ENCODE measurements around the gene MRTFA. TPM values are rescaled to one million over a fixed set of nuclear protein-coding genes. Genes with fewer than 3 reads are reported as not detected.
A peak's percentile ranks its signal among the peaks of the same experiment; 100 is the strongest.

Gene MRTFA
- total RNA-seq, 2 experiments from 2014 or later: 47.7 to 66.9 TPM

DNA sequence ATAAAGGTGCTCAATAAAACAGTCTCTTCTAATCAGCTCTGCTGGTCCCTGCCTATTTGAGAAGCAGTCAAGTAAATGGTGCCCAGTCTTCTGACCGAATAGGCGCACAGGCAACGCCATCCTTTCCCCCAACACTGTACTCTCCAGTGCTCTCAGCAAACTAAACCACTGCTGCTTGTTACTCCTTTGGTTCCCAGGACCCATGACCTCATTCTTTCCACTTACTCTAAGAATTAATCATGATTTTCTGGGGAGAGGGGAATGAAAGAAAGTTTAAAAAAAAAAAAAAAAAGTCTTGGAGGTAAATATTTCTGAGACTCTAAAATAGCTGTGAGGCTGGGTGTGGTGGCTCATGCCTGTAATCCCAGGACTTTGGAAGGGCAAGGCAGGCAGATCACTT lies 202.4 kb downstream of the MRTFA start:
- no peak for DNase-seq (ENCODE audit: low spot score)
- Histone ChIP-seq H3K36me3 (ENCODE audit: insufficient read depth, low read length) (peaks cover 67% of the 10 kb centered on the region), H3K9me2 (ENCODE audit: insufficient read depth, low read length) (no peaks in the 10 kb centered on the region), H3K4me3 (ENCODE audit: low read depth, low read length, poor library complexity, severe bottlenecking) (peak overlapping the region; percentile 22), H4K20me1 (ENCODE audit: insufficient read depth, low read length) (no peaks in the 10 kb centered on the region), H3K79me2 (ENCODE audit: insufficient read depth, low read depth, low read length) (peaks cover 41% of the 10 kb centered on the region), H2AFZ (ENCODE audit: low read length) (no peak overlapping the region), H3K27ac (ENCODE audit: low read depth, low read length, poor library complexity, severe bottlenecking) (peak overlapping the region; percentile 99), H3K4me1 (ENCODE audit: insufficient read depth, low read length, poor library complexity, severe bottlenecking) (peaks cover 77% of the 10 kb centered on the region), H3K9me3 (ENCODE audit: low read length) (peaks cover 5% of the 10 kb centered on the region; the same call in 1 of the 2 replicates), H3K4me2 (ENCODE audit: low read length) (peak overlapping the region; percentile 57)
- CTCF ChIA-PET (ENCODE audit: unreplicated experiment): interaction anchor here (1.0 to 1.2 kb wide), 2 partner anchors 10 to 16 kb away, joined by 3 read pairs; no protein-coding TSS in a partner anchor
- TSS peak; percentile 61 for BruUV-seq (replicated peaks)
- TF ChIP-seq, protein P1, sequence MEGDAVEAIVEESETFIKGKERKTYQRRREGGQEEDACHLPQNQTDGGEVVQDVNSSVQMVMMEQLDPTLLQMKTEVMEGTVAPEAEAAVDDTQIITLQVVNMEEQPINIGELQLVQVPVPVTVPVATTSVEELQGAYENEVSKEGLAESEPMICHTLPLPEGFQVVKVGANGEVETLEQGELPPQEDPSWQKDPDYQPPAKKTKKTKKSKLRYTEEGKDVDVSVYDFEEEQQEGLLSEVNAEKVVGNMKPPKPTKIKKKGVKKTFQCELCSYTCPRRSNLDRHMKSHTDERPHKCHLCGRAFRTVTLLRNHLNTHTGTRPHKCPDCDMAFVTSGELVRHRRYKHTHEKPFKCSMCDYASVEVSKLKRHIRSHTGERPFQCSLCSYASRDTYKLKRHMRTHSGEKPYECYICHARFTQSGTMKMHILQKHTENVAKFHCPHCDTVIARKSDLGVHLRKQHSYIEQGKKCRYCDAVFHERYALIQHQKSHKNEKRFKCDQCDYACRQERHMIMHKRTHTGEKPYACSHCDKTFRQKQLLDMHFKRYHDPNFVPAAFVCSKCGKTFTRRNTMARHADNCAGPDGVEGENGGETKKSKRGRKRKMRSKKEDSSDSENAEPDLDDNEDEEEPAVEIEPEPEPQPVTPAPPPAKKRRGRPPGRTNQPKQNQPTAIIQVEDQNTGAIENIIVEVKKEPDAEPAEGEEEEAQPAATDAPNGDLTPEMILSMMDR (conservative IDR thresholded peaks at IDR 0.05; ENCODE audit: low read length): no peak
- no peak for TF ChIP-seq EZH2phosphoT487 (IDR thresholded peaks at IDR 0.05; ENCODE audit: borderline replicate concordance, low read depth, low read length)
- POLR2A ChIA-PET: interaction anchor here (0.6 to 2.8 kb wide), 5 partner anchors 18 to 85 kb away, joined by 3 to 13 read pairs (median 5); no protein-coding TSS in a partner anchor
- intact Hi-C loops (cut with micrococcal nuclease; ENCODE audit: unreplicated experiment): no loop called here

DNA sequence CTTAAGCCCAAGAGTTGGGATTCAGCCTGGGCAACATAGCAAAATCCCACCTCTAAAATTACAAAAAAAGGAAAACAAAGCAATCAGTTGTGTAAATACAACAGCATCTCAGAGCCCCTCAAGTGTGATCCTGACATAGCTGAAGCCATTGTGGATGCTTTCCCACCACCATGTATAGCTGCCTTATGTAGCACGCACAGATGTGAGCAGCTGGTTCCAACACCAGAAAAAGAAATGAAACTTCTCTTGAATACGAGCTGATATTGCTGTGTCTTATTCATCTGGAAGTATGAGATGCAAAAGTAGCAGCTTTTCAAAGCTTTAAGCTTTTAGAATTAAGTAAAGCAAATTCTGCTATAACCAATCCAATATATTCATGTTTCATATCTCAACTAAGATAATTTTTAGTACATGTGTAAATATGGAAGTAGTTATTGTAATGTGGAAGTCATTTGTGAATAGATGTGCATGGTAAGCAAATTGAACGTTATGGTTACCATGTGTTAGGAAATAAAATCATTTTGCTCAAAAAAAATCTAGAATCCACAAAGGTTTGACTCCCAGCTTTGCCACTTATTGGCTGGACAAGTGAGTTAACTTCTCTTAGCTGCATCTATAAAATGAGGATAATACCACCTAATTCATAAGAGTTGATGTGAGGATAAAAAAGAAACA lies 203.0 kb downstream of the MRTFA start:
- H3K9me3 ChIP-seq (ENCODE audit: low read length): peaks cover 5% of the 10 kb centered on the region; the same call in 1 of the 2 replicates
- TF ChIP-seq EZH2phosphoT487 (IDR thresholded peaks at IDR 0.05; ENCODE audit: borderline replicate concordance, low read depth, low read length): no peak
- TF ChIP-seq, protein P1 (conservative IDR thresholded peaks at IDR 0.05; ENCODE audit: low read length): no peak
- H3K79me2 ChIP-seq (ENCODE audit: insufficient read depth, low read depth, low read length): peaks cover 35% of the 10 kb centered on the region
- no peaks in the 10 kb centered on the region for H4K20me1 ChIP-seq (ENCODE audit: insufficient read depth, low read length)
- intact Hi-C loops (cut with micrococcal nuclease; ENCODE audit: unreplicated experiment): no loop called here
- H2AFZ ChIP-seq (ENCODE audit: low read length): no peak overlapping the region
- peaks cover 71% of the 10 kb centered on the region for H3K4me1 ChIP-seq (ENCODE audit: insufficient read depth, low read length, poor library complexity, severe bottlenecking)
- CTCF ChIA-PET (ENCODE audit: unreplicated experiment): interaction anchor here (0.9 to 1.2 kb wide), 4 partner anchors 9 to 28 kb away, joined by 3 read pairs; no protein-coding TSS in a partner anchor
- H3K4me2 ChIP-seq (ENCODE audit: low read length): peak overlapping the region; percentile 57
- POLR2A ChIA-PET: interaction anchor here (0.7 to 2.8 kb wide), 6 partner anchors 15 to 85 kb away, joined by 3 to 13 read pairs (median 5); no protein-coding TSS in a partner anchor
- DNase-seq (ENCODE audit: low spot score): peak; percentile 46
- H3K27ac ChIP-seq (ENCODE audit: low read depth, low read length, poor library complexity, severe bottlenecking): peak overlapping the region; percentile 99
- BruUV-seq (replicated peaks): no TSS peak
- no peaks in the 10 kb centered on the region for H3K9me2 ChIP-seq (ENCODE audit: insufficient read depth, low read length)
- H3K4me3 ChIP-seq (ENCODE audit: low read depth, low read length, poor library complexity, severe bottlenecking): peak overlapping the region; percentile 22
- peaks cover 68% of the 10 kb centered on the region for H3K36me3 ChIP-seq (ENCODE audit: insufficient read depth, low read length)

- Histone ChIP-seq H2AFZ (ENCODE audit: low read length) (no peak overlapping the region), H3K9me2 (ENCODE audit: insufficient read depth, low read length) (no peaks in the 10 kb centered on the region), H3K4me2 (ENCODE audit: low read length) (peak overlapping the region; percentile 57), H3K36me3 (ENCODE audit: insufficient read depth, low read length) (peaks cover 77% of the 10 kb centered on the region), H3K4me1 (ENCODE audit: insufficient read depth, low read length, poor library complexity, severe bottlenecking) (peaks cover 62% of the 10 kb centered on the region), H3K27ac (ENCODE audit: low read depth, low read length, poor library complexity, severe bottlenecking) (peak overlapping the region; percentile 99), H3K79me2 (ENCODE audit: insufficient read depth, low read depth, low read length) (peaks cover 27% of the 10 kb centered on the region), H3K4me3 (ENCODE audit: low read depth, low read length, poor library complexity, severe bottlenecking) (no peak overlapping the region), H4K20me1 (ENCODE audit: insufficient read depth, low read length) (no peaks in the 10 kb centered on the region), H3K9me3 (ENCODE audit: low read length) (peaks cover 5% of the 10 kb centered on the region; the same call in 1 of the 2 replicates)
- TF ChIP-seq, protein P1 (conservative IDR thresholded peaks at IDR 0.05; ENCODE audit: low read length): no peak
- TF ChIP-seq EZH2phosphoT487 (IDR thresholded peaks at IDR 0.05; ENCODE audit: borderline replicate concordance, low read depth, low read length): no peak
- no TSS peak for BruUV-seq (replicated peaks)
- ChIA-PET POLR2A (interaction anchor here (0.7 to 2.8 kb wide), 3 partner anchors 14 to 30 kb away, joined by 3 to 13 read pairs (median 5); no protein-coding TSS in a partner anchor), CTCF (ENCODE audit: unreplicated experiment) (interaction anchor here (0.5 to 1.2 kb wide), 4 partner anchors 14 to 48 kb away, joined by 3 read pairs; no protein-coding TSS in a partner anchor)
- intact Hi-C loops (cut with micrococcal nuclease; ENCODE audit: unreplicated experiment): no loop called here
- DNase-seq (ENCODE audit: low spot score): no peak
Observed at GRCh38 chr22:40432625-40433024, 203.9 kb downstream of the MRTFA start.
